Mesendoderm (in vitro differentiated cells): ENCODE data around the gene CACNA1S.

Experiments used
- DNase-seq: peaks from one replicate; pipeline ENCODE4 v3.0.0; 2013
- H2AK5ac ChIP-seq: 2 replicates; pipeline ENCODE4 v1.6.1; 2013; ENCODE audit warnings: low read length, inconsistent platforms
- H2BK120ac ChIP-seq: 2 replicates; pipeline ENCODE4 v1.6.1; 2013; ENCODE audit warnings: low read depth, mild to moderate bottlenecking, low read length, moderate library complexity, mixed read lengths
- H2BK15ac ChIP-seq: replicated peaks from 2 replicates; pipeline ENCODE4 v1.6.1; 2013; ENCODE audit warnings: low read depth, mild to moderate bottlenecking, moderate library complexity
- H2BK5ac ChIP-seq: 2 replicates; pipeline ENCODE4 v1.6.1; 2013; ENCODE audit warnings: low read length, inconsistent platforms
- H3K18ac ChIP-seq: 2 replicates; pipeline ENCODE4 v1.6.1; 2013; ENCODE audit warnings: mild to moderate bottlenecking, low read length, mixed read lengths
- H3K23ac ChIP-seq: one replicate; pipeline ENCODE4 v1.6.1; 2013; ENCODE audit warnings: low read length
- H3K27ac ChIP-seq: 2 replicates; pipeline ENCODE4 v1.5.1; 2013; ENCODE audit warnings: low read depth, mild to moderate bottlenecking, inconsistent platforms, low read length, moderate library complexity
- H3K27me3 ChIP-seq: 2 replicates; pipeline ENCODE4 v1.6.1; 2013; ENCODE audit warnings: low read length, control low read depth, mild to moderate bottlenecking, inconsistent platforms; ENCODE audit not compliant: insufficient read depth, poor library complexity
- H3K36me3 ChIP-seq: 2 replicates; pipeline ENCODE4 v1.6.1; 2013; ENCODE audit warnings: low read length, inconsistent platforms; ENCODE audit not compliant: control insufficient read depth, insufficient read depth
- H3K4ac ChIP-seq: one replicate; pipeline ENCODE4 v1.6.1; 2013; ENCODE audit warnings: low read depth, mild to moderate bottlenecking, low read length, moderate library complexity
- H3K4me1 ChIP-seq: 2 replicates; pipeline ENCODE4 v1.6.1; 2013; ENCODE audit warnings: low read depth, low read length, inconsistent platforms; ENCODE audit not compliant: control insufficient read depth
- H3K4me2 ChIP-seq: 2 replicates; pipeline ENCODE4 v1.6.1; 2013; ENCODE audit warnings: low read length
- H3K4me3 ChIP-seq: 2 replicates; pipeline ENCODE4 v1.5.1; 2013; ENCODE audit warnings: mild to moderate bottlenecking, low read length
- H3K56ac ChIP-seq: one replicate; pipeline ENCODE4 v1.6.1; 2013; ENCODE audit warnings: low read length
- H3K79me1 ChIP-seq: 2 replicates; pipeline ENCODE4 v1.6.1; 2013; ENCODE audit warnings: low read length, inconsistent platforms
- H3K79me2 ChIP-seq: 2 replicates; pipeline ENCODE4 v1.6.1; 2013; ENCODE audit warnings: mild to moderate bottlenecking, low read length; ENCODE audit not compliant: control insufficient read depth, insufficient read depth
- H3K9ac ChIP-seq: 2 replicates; pipeline ENCODE4 v1.6.1; 2013; ENCODE audit warnings: low read length, inconsistent platforms
- H4K5ac ChIP-seq: one replicate; pipeline ENCODE4 v1.6.1; 2013; ENCODE audit warnings: low read length
- H4K8ac ChIP-seq: one replicate; pipeline ENCODE4 v1.6.1; 2013; ENCODE audit warnings: low read depth, mild to moderate bottlenecking, control low read depth, low read length, moderate library complexity
- WGBS: extraction: QIAGEN DNeasy Blood & Tissue Kit; methylation state at CpG from one replicate; pipeline ENCODE4 v1.1.7; 2013; ENCODE audit warnings: low lambda C conversion rate, missing lambda C conversion rate; ENCODE audit not compliant: insufficient coverage; ENCODE audit errors: extremely low coverage; 5-methylcytosine and 5-hydroxymethylcytosine counted together

The CACNA1S gene

DNA sequence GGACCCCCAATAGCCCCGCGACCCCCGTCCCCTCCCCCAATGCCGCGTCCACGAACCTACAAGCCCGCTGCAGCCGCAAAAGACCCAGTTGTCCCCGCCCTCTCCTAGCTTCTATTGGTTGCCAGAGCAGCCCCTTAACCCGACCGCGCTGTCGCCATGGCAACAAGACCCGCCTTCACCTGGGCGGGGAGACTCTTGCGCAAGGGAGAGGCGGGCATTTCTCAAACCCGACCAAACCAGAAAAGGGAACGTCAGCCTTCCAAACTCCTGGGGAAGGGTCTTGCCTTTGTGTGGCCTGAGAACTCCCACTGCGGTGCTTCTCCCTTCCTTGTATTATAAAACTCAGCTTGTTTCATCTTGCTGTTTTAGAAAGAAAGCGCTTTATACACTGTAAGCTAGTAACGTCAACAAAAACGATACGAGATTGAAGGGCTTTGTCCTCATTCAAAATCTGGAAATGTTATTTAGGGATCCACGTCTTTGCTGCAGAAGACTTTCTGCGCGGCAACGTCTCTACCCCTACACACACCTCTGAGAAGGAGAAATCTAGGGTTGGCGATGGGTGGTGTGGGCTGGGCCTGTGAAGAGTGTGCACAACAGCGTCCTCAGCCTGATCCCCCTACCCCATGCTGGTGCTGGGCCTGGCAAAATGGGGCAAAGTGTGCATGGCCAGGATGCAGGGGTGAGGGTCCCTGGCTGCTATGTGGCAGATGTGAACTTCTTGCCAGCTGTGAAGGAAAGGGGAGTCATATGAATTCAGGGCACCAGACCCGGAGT, 42.4 kb upstream of the CACNA1S start, which contains the start of gene TMEM9:
TMEM9 (minus strand) TSS at position 86 of the 777 bp plus-strand sequence. CDS start 551 bp downstream, outside the sequence.
- Histone ChIP-seq H3K9ac (peak within 1 kb of the TSS; percentile 74), H3K27me3 (no peaks in the 10 kb centered on the region), H4K8ac (no peak within 1 kb of the TSS), H2BK5ac (peak within 1 kb of the TSS; percentile 52), H3K4ac (peak within 1 kb of the TSS; percentile 61), H3K18ac (peak within 1 kb of the TSS; percentile 94), H3K79me2 (peaks cover 12% of the 10 kb centered on the region), H3K36me3 (peaks cover 6% of the 10 kb centered on the region), H3K79me1 (peaks cover 10% of the 10 kb centered on the region), H3K4me3 (peak within 1 kb of the TSS; percentile 93), H2BK120ac (no peak within 1 kb of the TSS), H3K56ac (peak within 1 kb of the TSS; percentile 82), H2BK15ac (no peak within 1 kb of the TSS), H3K27ac (no peak within 1 kb of the TSS), H3K4me1 (peaks cover 2% of the 10 kb centered on the region), H4K5ac (peak within 1 kb of the TSS; percentile 68), H3K23ac (peak within 1 kb of the TSS; percentile 100), H2AK5ac (peak within 1 kb of the TSS; percentile 84), H3K4me2 (peak within 1 kb of the TSS; percentile 52)
- DNase-seq, result peak; percentile 98
- WGBS, result no CpG with 5 or more reads among the region's 31 CpGs

DNA sequence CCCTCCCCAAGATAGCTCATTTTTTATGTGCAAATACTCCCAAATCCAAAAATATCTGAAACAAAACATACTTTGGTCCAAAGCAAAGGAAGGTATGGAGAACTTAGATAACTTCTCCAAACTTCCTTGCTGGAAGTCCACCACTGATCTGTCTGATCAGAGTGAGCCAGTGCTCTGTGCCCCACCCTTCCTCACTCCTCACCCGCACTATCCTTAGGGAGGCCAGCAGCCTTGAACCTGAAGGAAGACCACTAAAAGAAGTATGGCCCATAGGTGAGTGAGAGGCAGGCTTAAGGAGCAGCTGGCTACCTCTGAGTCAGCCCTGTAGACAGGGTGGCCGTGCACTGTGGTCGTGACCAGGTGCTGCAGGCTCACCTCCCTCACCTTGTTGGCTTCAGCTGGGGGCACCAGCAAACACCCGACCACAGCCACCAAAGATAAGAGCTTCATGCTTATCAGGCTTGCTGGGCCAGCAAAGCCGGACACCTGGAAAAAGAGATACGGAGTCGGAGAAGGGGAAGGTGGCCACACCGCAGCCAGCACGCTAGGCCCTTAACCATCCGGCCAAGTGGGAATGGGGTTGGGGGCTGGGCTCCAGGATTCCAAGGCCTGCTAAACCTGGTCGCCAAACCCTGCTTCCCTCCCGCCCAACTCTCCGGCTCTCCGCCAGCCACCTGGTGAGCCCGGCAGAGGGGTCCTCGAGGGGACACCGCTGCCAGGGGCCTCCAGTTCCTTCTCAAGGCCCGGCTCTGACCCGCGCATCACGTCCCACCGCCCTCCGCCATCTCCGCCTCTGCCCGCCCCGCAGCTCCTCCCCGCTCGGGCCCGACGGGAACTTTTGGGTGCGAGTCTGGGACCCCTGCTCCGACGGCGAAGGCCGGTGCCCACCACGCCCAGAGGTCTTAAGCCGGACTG, 41.5 kb upstream of the CACNA1S start:
- H3K18ac ChIP-seq, result peak overlapping the region; percentile 94
- peak overlapping the region; percentile 74 for H3K9ac ChIP-seq
- H3K56ac ChIP-seq, result peak overlapping the region; percentile 82
- peak overlapping the region; percentile 100 for H3K23ac ChIP-seq
- H2BK15ac ChIP-seq, result no peak overlapping the region
- H3K4me3 ChIP-seq, result peak overlapping the region; percentile 93
- peak overlapping the region; percentile 52 for H2BK5ac ChIP-seq
- H2BK120ac ChIP-seq, result no peak overlapping the region
- peak overlapping the region; percentile 52 for H3K4me2 ChIP-seq
- WGBS, result no CpG with 5 or more reads among the region's 37 CpGs
- peak; percentile 70 for DNase-seq
- H3K79me2 ChIP-seq, result peaks cover 12% of the 10 kb centered on the region
- H3K27me3 ChIP-seq, result no peaks in the 10 kb centered on the region
- peaks cover 10% of the 10 kb centered on the region for H3K36me3 ChIP-seq
- peaks cover 11% of the 10 kb centered on the region for H3K79me1 ChIP-seq
- H4K8ac ChIP-seq, result no peak overlapping the region
- H3K4me1 ChIP-seq, result peaks cover 2% of the 10 kb centered on the region
- no peak overlapping the region for H4K5ac ChIP-seq
- H2AK5ac ChIP-seq, result peak overlapping the region; percentile 43
- H3K27ac ChIP-seq, result no peak overlapping the region
- peak overlapping the region; percentile 61 for H3K4ac ChIP-seq

DNA sequence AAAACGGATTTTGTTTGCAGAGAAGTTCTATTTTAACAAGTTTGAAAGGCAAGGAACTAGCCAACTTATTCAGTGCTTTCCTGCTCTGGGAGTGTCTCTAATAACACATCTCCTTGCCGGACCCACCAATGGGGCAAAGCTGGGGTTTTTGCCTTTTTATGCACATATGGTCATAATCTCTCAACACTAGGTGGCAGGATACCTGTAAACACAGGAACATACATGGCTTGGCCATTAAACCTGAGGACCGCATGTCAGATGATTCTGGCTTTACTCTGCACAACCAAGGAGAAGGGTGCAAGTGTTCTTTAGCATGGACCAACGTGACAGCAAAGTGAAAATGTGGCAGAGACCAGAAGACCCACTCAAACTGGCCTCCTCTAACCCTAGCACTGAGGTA, 37.2 kb upstream of the CACNA1S start:
- Histone ChIP-seq H2AK5ac (no peak overlapping the region), H3K56ac (no peak overlapping the region), H2BK5ac (no peak overlapping the region), H3K27me3 (no peaks in the 10 kb centered on the region), H3K27ac (no peak overlapping the region), H3K9ac (no peak overlapping the region), H3K79me1 (peaks cover 12% of the 10 kb centered on the region), H3K4ac (no peak overlapping the region), H3K79me2 (peaks cover 12% of the 10 kb centered on the region), H3K23ac (no peak overlapping the region), H2BK15ac (no peak overlapping the region), H4K5ac (no peak overlapping the region), H3K18ac (no peak overlapping the region), H3K4me3 (no peak overlapping the region), H3K36me3 (peaks cover 26% of the 10 kb centered on the region), H3K4me2 (no peak overlapping the region), H4K8ac (no peak overlapping the region), H2BK120ac (no peak overlapping the region), H3K4me1 (no peaks in the 10 kb centered on the region)
- WGBS, result no CpG with 5 or more reads among the region's 4 CpGs
- peak; percentile 67 for DNase-seq

DNA sequence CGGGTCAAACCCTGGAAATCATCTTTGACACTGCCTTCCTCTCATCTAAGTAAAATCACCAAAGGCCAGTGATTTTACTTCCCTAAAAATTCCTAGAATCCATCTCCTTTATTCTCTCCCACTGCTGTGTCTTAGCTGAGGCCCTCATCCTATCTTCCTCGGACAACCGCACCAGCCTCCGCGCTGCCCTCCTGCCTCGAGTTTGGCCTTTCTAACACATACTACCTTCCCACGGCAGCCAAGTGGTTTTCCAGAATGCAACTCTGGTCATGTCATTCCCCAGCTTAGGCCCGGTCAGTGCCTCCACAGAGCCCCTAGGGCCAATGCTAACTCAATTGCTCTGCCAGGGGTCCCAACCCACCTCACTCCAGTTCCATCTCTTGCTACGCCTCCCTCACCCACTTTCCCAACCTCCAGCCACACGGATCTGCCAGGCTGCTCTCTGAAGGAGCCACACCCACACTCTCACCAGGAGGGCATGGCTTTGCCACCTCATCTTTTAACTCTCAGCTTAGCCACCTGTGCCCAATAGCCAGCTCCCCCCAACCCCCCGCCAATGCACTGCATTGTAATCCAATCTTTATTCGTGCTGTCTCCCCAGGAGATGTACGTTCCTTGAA, 35.3 kb upstream of the CACNA1S start:
- no peak overlapping the region for H2BK5ac ChIP-seq
- H3K4me3 ChIP-seq, result no peak overlapping the region
- H3K79me2 ChIP-seq, result peaks cover 1% of the 10 kb centered on the region
- no peak overlapping the region for H3K9ac ChIP-seq
- WGBS, result no CpG with 5 or more reads among the region's 13 CpGs
- no peak overlapping the region for H3K56ac ChIP-seq
- H4K8ac ChIP-seq, result no peak overlapping the region
- H2BK15ac ChIP-seq, result no peak overlapping the region
- no peaks in the 10 kb centered on the region for H3K27me3 ChIP-seq
- peaks cover 36% of the 10 kb centered on the region for H3K36me3 ChIP-seq
- no peak overlapping the region for H3K23ac ChIP-seq
- H2BK120ac ChIP-seq, result no peak overlapping the region
- no peak overlapping the region for H3K18ac ChIP-seq
- no peak overlapping the region for H2AK5ac ChIP-seq
- DNase-seq, result no peak
- H3K4me2 ChIP-seq, result no peak overlapping the region
- H3K27ac ChIP-seq, result no peak overlapping the region
- H4K5ac ChIP-seq, result no peak overlapping the region
- H3K4me1 ChIP-seq, result no peaks in the 10 kb centered on the region
- no peak overlapping the region for H3K4ac ChIP-seq
- peaks cover 2% of the 10 kb centered on the region for H3K79me1 ChIP-seq

DNA sequence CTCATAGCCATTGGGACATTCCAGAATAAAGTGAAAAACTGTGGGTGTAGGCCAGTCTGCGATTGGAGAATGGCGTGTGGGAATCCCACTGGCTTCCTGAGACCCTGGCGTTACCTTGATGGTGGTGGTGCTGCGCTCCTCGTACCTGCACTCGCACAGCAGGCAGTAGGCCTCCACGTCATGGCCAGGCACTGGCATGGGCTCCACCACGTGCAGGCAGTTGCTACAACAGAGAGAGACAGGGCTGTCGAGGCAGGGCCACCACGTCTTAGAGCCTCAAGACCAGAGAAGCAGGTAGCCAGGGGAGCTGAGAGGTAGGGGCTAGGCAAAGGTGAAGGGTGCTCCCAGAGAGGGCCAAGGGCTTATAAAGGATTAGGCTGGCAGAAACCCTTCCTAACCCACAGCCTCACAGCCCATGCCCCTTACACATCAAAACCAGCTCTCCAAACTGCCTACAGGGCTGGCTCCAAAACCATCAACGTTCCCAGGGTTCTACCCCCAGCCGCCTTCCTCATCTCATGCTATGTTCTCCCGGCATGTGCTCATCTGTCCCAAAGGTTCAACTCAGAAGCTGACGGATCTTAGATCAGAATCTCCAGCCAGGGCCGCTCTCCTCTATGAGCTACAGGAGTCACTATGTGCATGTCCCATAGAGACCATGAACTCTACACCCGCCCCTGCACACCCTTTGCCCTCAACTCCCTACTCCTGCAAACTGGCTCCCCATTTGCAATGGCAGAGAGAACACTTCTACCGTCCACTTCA, 34.6 kb upstream of the CACNA1S start:
- Histone ChIP-seq H3K79me2 (no peaks in the 10 kb centered on the region), H3K27ac (no peak overlapping the region), H3K4me3 (no peak overlapping the region), H3K4me2 (no peak overlapping the region), H3K79me1 (peaks cover 2% of the 10 kb centered on the region), H3K56ac (no peak overlapping the region), H3K4ac (no peak overlapping the region), H3K23ac (no peak overlapping the region), H3K18ac (no peak overlapping the region), H3K27me3 (no peaks in the 10 kb centered on the region), H2BK15ac (no peak overlapping the region), H4K8ac (no peak overlapping the region), H2BK120ac (no peak overlapping the region), H4K5ac (no peak overlapping the region), H3K36me3 (peaks cover 36% of the 10 kb centered on the region), H3K4me1 (no peaks in the 10 kb centered on the region), H2AK5ac (no peak overlapping the region), H3K9ac (no peak overlapping the region), H2BK5ac (no peak overlapping the region)
- WGBS, result no CpG with 5 or more reads among the region's 17 CpGs
- no peak for DNase-seq
